SU-DHL-6 (cell line): Measurements from ENCODE around the gene MCTP1.

Source experiments
- H2AFZ ChIP-seq: fragments of 200-600 bp; sonication (generic); 2 replicates; pipeline ENCODE4 v1.6.1; 2014; ENCODE audit warnings: low read depth, mild to moderate bottlenecking, moderate library complexity, mixed read lengths, antibody characterized with exemption, low read length; ENCODE audit not compliant: severe bottlenecking
- H3F3A ChIP-seq: fragments of 200-600 bp; shearing (Covaris generic); 2 replicates; pipeline ENCODE4 v1.6.0; 2016; ENCODE audit warnings: antibody characterized with exemption, mild to moderate bottlenecking; ENCODE audit not compliant: insufficient read depth
- H3K27ac ChIP-seq: fragments of 200-600 bp; sonication (generic); 2 replicates; pipeline ENCODE4 v1.5.1; 2016; ENCODE audit warnings: low read depth, mild to moderate bottlenecking, low read length, moderate library complexity, mixed read lengths
- H3K27me3 ChIP-seq: fragments of 200-600 bp; sonication (generic), shearing (Covaris generic); 2 replicates; pipeline ENCODE4 v1.6.0; 2014; ENCODE audit warnings: mild to moderate bottlenecking, low read length
- H3K36me3 ChIP-seq: fragments of 200-600 bp; sonication (generic); 2 replicates; pipeline ENCODE4 v1.6.1; 2014; ENCODE audit warnings: mild to moderate bottlenecking, low read length, mixed read lengths
- H3K4me2 ChIP-seq: fragments of 300-600, 200-600 bp; shearing (Covaris generic), sonication (generic); 2 replicates; pipeline ENCODE4 v1.6.0; 2014; ENCODE audit warnings: low read length, low read depth, mild to moderate bottlenecking; ENCODE audit not compliant: poor library complexity, severe bottlenecking
- H3K4me3 ChIP-seq: fragments of 200-600 bp; sonication (generic); 2 replicates; pipeline ENCODE4 v1.5.1; 2014; ENCODE audit warnings: antibody characterized with exemption, low read length, mild to moderate bottlenecking, mixed read lengths; ENCODE audit not compliant: insufficient read depth, poor library complexity, severe bottlenecking
- H3K79me2 ChIP-seq: fragments of 200-600 bp; sonication (generic); 2 replicates; pipeline ENCODE4 v1.6.1; 2014; ENCODE audit warnings: mild to moderate bottlenecking, low read length, moderate library complexity; ENCODE audit not compliant: insufficient read depth
- H3K9ac ChIP-seq: fragments of 200-600 bp; sonication (generic); 2 replicates; pipeline ENCODE4 v1.7.0; 2014; ENCODE audit warnings: mild to moderate bottlenecking, low read length
- H3K9me2 ChIP-seq: fragments of 200-600 bp; sonication (generic); replicated peaks from 2 replicates; pipeline ENCODE4 v1.6.1; 2014; ENCODE audit warnings: low read length; ENCODE audit not compliant: insufficient read depth
- H3K9me3 ChIP-seq: fragments of 200-600 bp; sonication (generic); 2 replicates; pipeline ENCODE4 v1.6.1; 2014; ENCODE audit warnings: low read length, mixed read lengths; ENCODE audit not compliant: insufficient read depth
- H4K20me1 ChIP-seq: fragments of 200-600 bp; sonication (generic); 2 replicates; pipeline ENCODE4 v1.6.1; 2014; ENCODE audit warnings: low read depth, mild to moderate bottlenecking, antibody characterized with exemption, low read length, moderate library complexity, mixed read lengths
- EZH2phosphoT487 ChIP-seq: fragments of 200-600 bp; sonication (generic), shearing (Covaris generic); conservative IDR thresholded peaks from 2 replicates; pipeline ENCODE4 v1.6.1; 2018; ENCODE audit warnings: mild to moderate bottlenecking, antibody characterized with exemption, low read length, moderate library complexity, mixed read lengths
- TF ChIP-seq, protein P1 (sequence below): fragments of 200-600 bp; sonication (generic); IDR thresholded peaks from one replicate; pipeline ENCODE4 v1.5.1; 2017; ENCODE audit warnings: antibody characterized with exemption, mild to moderate bottlenecking, low read length, moderate library complexity; ENCODE audit not compliant: insufficient read depth, poor library complexity, severe bottlenecking

The MCTP1 gene

DNA sequence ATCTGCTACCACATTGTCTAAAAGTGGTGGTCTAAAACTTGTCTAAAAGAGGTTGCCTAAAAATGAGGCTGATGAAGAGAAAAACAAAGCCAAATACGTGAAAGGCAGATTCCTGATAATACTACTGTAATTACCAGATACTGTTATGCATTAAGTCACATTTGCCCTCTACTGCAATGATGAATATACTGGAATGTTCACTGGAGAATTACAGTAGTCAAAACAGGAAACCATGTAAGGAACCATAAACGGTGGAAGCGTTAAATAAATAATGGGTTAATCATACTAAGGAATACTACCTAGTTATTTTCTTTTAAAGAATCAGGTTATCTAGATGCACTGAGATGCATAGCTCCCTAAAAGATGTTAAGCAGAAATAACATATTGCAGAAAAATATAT is 201.3 kb downstream of the MCTP1 start:
- H3K9me2 ChIP-seq = no peaks in the 10 kb centered on the region
- H2AFZ ChIP-seq = no peak overlapping the region
- H3K27ac ChIP-seq = no peak overlapping the region
- no peak for TF ChIP-seq EZH2phosphoT487
- TF ChIP-seq, protein P1, sequence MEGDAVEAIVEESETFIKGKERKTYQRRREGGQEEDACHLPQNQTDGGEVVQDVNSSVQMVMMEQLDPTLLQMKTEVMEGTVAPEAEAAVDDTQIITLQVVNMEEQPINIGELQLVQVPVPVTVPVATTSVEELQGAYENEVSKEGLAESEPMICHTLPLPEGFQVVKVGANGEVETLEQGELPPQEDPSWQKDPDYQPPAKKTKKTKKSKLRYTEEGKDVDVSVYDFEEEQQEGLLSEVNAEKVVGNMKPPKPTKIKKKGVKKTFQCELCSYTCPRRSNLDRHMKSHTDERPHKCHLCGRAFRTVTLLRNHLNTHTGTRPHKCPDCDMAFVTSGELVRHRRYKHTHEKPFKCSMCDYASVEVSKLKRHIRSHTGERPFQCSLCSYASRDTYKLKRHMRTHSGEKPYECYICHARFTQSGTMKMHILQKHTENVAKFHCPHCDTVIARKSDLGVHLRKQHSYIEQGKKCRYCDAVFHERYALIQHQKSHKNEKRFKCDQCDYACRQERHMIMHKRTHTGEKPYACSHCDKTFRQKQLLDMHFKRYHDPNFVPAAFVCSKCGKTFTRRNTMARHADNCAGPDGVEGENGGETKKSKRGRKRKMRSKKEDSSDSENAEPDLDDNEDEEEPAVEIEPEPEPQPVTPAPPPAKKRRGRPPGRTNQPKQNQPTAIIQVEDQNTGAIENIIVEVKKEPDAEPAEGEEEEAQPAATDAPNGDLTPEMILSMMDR = no peak
- no peaks in the 10 kb centered on the region for H3F3A ChIP-seq
- no peak overlapping the region for H3K4me2 ChIP-seq
- no peaks in the 10 kb centered on the region for H3K79me2 ChIP-seq
- H3K36me3 ChIP-seq = no peaks in the 10 kb centered on the region
- no peak overlapping the region for H3K9ac ChIP-seq
- H4K20me1 ChIP-seq = no peaks in the 10 kb centered on the region
- no peaks in the 10 kb centered on the region for H3K27me3 ChIP-seq
- no peaks in the 10 kb centered on the region for H3K9me3 ChIP-seq
- no peak overlapping the region for H3K4me3 ChIP-seq

DNA sequence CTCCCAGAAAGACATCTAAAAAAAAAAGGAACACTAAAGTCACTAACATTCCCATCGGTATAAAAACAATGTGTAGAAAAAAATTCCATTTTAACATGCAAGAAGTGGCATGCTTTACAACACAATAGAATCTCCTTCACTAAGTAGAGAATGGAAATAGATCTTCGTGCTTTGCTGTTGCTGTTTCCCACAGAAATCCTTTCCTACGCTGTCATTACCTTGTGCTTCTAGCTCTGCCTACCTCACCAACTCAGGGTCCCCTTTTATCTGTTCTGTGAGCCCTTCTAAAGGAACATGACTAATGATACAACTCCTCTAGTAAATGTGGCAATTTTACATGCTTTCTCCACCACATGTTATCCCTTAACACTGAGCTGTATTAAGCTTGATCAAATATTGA is 202.9 kb downstream of the MCTP1 start:
- H3K36me3 ChIP-seq = no peaks in the 10 kb centered on the region
- no peak overlapping the region for H3K4me3 ChIP-seq
- H3K9me3 ChIP-seq = no peaks in the 10 kb centered on the region
- H3K27ac ChIP-seq = no peak overlapping the region
- no peaks in the 10 kb centered on the region for H3K9me2 ChIP-seq
- no peaks in the 10 kb centered on the region for H3K27me3 ChIP-seq
- H3K79me2 ChIP-seq = no peaks in the 10 kb centered on the region
- H3K4me2 ChIP-seq = no peak overlapping the region
- no peaks in the 10 kb centered on the region for H4K20me1 ChIP-seq
- H3F3A ChIP-seq = no peaks in the 10 kb centered on the region
- H3K9ac ChIP-seq = no peak overlapping the region
- TF ChIP-seq, protein P1 = no peak
- no peak for TF ChIP-seq EZH2phosphoT487
- no peak overlapping the region for H2AFZ ChIP-seq

GRCh38 chr5:95081500-95081960 is 203.4 kb downstream of the MCTP1 start:
- Histone ChIP-seq H3K4me3 (no peak overlapping the region), H3K9me3 (no peaks in the 10 kb centered on the region), H3F3A (no peaks in the 10 kb centered on the region), H3K27ac (no peak overlapping the region), H3K9ac (no peak overlapping the region), H3K36me3 (no peaks in the 10 kb centered on the region), H3K9me2 (no peaks in the 10 kb centered on the region), H3K4me2 (no peak overlapping the region), H2AFZ (no peak overlapping the region), H3K79me2 (no peaks in the 10 kb centered on the region), H4K20me1 (no peaks in the 10 kb centered on the region), H3K27me3 (no peaks in the 10 kb centered on the region)
- TF ChIP-seq, protein P1 = no peak
